NB4 (cell line): ENCODE data around the gene ZSCAN18.

Source experiments
- CTCF ChIP-seq: IDR thresholded peaks from one replicate; pipeline ENCODE4 v1.5.1; 2012; ENCODE audit warnings: low read depth, low read length
- MAX ChIP-seq: IDR thresholded peaks from 2 replicates; pipeline ENCODE4 v1.6.1; 2011; ENCODE audit warnings: low read depth, low read length
- POLR2A ChIP-seq: IDR thresholded peaks from 2 replicates; pipeline ENCODE4 v1.6.1; 2011; ENCODE audit warnings: mild to moderate bottlenecking; ENCODE audit not compliant: insufficient read length; ENCODE audit errors: extremely low read depth

DNA sequence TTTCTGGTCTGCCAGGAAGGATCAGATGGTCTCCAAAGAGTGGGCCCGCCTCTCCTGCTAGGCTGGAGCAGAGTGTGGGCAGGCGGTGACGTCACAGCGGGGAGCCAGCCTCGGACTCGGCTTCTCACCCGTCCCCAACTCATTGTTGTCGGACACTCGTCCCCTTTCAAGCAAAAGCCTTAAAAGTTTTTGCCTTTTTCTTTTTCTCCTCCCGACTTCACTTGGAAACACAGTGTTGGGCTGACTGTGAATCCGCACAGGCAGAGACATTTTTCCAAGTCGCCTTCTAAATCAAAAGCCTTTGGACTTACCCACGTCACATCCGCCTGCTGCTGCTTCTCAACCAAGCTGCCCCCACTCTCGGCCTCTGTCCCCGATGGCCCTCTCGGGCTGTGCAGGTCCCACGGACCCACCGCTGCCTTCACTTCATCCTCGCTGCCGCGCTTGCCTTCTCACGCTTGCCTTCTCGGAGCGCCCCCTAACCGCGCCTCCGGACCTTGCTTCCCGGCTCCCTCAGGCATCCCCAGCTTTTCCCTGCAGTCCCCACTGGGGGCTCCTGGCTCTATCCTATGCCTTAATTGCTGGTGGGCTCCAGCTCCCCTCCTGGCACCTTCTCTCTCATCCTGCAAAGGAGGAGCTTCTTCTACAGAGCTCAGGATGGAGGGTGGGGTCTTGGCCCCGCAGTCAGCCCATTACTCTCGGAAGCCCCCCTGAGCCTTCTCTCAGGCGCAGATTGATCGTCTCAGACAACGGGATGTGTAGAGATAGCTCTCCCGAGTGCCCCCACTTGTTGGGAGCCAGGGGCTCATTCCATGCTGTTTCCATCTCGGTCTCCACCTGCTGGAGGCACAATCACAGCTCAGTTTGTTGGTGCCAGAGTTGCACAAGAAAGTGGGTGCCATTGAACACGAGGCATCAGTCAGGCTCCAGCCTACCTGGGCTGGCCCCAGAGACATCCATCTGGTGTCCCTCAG lies 42.8 kb downstream of the ZSCAN18 start:
- TF ChIP-seq CTCF (no peak), MAX (no peak), POLR2A (no peak)
